GM18909 (cell line): ENCODE data around the gene POMGNT2.
"Not testable (repeated sequence)": the region's sequence is repeated elsewhere in the genome, so short reads cannot be mapped to it uniquely, and the experiment has no call there.

Experiments
- ATAC-seq: cut with Tn5 transposase; IDR thresholded peaks from one replicate; pipeline ENCODE4 v1.9.1; 2021; ENCODE audit warnings: mild to moderate bottlenecking; ENCODE audit not compliant: unreplicated experiment, poor library complexity

The POMGNT2 gene

DNA sequence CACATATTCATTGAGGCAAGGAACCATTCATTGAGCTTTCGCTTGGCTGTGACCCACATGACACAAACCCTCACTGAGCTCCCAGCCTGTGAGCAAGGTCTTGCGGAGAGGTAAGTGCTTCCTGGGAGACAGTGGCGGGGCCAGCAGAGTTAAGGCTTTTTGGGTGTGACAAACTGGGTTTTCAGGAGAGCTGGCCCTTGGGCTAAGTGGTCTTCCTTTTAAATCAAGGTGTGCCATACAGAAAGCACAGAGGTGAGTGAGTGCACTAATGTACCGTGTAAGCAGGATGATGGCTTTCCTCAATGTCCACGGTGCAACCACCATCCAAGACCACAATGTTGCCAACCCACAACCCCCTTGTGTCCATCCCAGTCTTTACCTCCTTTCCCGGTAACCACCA is 28.6 kb downstream of the POMGNT2 start:
- no peak for ATAC-seq

DNA sequence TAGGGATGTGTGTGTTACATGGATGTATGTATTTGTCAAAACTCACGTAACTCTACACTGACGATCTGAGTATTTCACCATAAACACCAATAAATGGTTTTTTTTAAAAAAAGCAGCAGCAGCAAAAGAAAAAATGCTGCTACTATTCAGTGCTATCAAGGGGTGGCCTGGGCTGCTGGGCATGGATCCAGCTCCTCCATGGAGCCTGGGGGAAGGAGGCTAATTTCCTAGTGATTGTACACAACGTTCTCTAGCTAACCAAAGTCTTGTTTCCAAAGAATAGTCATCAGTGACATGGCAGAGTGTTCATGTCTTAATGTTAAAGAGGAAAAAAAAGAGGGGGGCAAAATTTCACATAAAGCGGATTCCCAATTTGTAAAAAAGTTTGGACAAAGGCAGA is 29.0 kb downstream of the POMGNT2 start:
- no peak for ATAC-seq

DNA sequence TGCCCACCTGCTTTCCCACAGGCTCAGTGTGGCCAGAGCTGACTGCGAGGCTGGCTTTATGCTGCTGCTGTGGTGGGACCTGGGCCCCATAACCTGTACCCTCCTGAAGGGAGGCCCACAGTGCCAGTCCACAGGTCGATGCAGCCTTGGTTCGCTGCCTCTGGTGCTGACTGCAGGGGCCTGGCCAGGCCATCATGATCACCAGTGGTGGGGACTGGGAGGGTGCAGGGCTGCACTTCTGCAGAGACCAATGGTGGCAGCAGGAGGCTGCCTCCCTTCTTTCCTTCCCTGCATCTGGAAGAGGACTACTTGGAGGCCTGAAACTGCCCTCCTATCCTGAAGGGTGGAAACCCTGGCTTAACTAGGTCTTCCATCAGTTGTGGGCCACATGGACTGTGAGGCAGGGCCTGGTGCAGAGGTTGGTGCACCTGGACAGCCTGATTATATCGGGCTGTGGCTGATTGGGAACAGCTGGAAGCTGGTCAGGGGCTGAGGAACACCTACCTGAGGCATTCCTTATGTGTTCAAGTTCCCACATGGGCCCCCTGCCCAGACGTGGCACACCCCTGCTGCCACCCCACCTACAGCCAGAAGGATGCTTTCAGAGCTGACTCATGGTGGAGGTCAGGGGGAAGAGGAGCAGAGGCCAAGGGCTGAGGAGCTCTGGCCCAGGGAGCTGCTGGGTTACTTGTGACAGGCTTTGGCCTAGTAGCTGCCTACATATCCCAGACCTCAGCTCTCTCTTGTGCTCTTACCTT is 29.8 kb downstream of the POMGNT2 start:
- ATAC-seq: no peak

- ATAC-seq: no peak
Observed at GRCh38 chr3:43074901-43075689, 30.8 kb downstream of the POMGNT2 start.

GRCh38 chr3:43074482-43074881 is 31.4 kb downstream of the POMGNT2 start:
- ATAC-seq: no peak

GRCh38 chr3:43073836-43074220 is 32.1 kb downstream of the POMGNT2 start:
- ATAC-seq: no peak

GRCh38 chr3:43073116-43073835 is 32.6 kb downstream of the POMGNT2 start:
- ATAC-seq: no peak

DNA sequence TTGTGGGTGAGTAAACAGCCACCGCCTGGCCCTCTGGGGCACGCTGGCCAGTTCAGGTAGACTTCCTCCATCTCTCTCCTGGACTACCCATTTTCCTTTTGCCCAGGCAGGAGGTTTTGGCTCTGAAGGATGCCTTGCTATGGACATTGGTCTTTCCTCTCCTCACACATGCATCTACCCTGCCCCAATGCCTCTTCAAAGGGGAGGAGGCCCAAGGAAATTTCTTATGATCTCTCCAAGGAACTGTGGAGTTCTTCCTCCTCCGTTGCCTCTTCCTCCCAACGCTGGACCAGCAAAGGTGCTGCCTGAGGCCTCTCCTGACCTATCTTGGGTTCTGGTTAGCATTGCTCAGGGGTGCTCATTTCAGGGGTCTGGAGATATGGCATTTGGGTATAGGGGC is 33.5 kb downstream of the POMGNT2 start:
- no peak for ATAC-seq

- ATAC-seq: no peak
Observed at GRCh38 chr3:43071313-43071893, 34.5 kb downstream of the POMGNT2 start.

DNA sequence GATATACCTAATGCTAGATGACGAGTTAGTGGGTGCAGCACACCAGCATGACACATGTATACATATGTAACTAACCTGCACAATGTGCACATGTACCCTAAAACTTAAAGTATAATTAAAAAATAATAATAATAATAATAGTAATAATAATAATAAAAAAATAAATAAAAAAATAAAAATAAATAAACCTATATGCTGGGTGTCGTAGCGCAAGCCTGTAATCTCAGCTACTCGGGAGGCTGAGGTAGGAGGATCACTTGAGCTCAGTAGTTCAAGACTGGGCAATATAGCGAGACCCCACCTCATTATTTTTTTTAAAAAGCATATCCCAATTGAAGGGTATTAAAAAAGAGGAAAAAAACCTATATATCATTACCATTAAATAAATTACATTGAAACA is 35.2 kb downstream of the POMGNT2 start:
- ATAC-seq: not testable (repeated sequence)

- ATAC-seq: no peak
Observed at GRCh38 chr3:43063114-43063513, 42.8 kb downstream of the POMGNT2 start.

DNA sequence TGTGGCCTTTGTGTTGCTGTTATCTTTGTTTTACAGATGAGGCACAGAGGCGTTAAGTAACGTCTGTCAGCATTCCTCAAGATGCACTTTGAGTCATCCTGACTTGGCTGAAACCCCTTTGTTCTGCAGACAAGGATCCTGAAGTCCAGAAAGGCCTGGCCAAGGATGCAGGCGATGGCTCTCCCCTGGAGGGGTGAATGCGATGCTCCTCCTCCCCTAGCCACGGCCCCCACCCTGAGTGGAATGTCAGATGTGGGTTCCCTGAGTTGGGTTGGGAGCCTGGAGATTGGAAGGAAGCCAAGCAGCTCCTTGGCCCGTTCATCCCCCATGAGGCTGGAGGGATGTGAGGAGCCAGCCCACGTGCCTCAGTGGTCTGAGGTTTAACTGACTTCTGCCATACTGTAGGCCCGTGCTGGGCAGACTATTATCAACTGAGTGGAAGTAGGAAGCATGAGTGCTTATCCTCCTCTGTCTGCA is 43.3 kb downstream of the POMGNT2 start:
- no peak for ATAC-seq

GRCh38 chr3:43062040-43062563 is 43.8 kb downstream of the POMGNT2 start:
- no peak for ATAC-seq

DNA sequence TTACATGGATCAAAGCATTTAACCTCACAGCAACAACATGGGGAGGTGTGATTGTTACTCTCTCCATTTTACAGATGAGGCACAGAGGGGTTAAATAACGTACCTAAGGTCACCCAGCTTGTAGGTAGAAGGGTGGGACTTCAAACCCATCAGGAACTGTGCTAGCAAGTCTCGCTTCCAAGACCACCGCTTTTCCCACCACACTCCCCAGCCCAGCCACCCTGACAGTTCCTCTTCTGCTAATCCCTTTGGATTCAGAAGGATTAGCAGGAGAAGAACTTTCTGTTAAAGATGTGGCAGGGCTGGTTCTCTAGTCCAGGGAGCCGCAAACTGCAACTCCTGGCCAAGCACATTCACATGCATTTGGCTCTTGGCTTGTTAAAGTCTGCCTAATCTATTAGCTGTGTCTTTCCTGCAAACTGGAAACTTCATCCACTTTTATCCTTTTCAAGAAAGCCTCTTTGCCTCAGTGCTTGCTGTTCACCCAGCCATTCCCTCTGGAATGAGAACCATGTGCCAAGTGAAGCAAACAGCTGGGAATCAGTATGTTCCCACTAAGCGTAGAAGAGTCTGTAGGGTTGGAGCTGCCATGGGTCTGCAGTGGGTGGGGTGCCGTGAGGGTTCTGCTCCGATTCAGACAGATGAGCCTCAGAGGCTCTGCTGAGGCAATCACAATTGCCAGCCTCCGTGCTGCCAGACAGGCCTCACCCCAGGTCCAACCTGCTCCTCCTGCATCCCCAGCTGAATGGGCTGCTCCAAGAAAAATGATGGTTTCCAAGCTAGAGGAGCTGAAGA is 44.6 kb downstream of the POMGNT2 start:
- no peak for ATAC-seq

GRCh38 chr3:43059456-43059855 is 46.4 kb downstream of the POMGNT2 start:
- ATAC-seq: no peak

DNA sequence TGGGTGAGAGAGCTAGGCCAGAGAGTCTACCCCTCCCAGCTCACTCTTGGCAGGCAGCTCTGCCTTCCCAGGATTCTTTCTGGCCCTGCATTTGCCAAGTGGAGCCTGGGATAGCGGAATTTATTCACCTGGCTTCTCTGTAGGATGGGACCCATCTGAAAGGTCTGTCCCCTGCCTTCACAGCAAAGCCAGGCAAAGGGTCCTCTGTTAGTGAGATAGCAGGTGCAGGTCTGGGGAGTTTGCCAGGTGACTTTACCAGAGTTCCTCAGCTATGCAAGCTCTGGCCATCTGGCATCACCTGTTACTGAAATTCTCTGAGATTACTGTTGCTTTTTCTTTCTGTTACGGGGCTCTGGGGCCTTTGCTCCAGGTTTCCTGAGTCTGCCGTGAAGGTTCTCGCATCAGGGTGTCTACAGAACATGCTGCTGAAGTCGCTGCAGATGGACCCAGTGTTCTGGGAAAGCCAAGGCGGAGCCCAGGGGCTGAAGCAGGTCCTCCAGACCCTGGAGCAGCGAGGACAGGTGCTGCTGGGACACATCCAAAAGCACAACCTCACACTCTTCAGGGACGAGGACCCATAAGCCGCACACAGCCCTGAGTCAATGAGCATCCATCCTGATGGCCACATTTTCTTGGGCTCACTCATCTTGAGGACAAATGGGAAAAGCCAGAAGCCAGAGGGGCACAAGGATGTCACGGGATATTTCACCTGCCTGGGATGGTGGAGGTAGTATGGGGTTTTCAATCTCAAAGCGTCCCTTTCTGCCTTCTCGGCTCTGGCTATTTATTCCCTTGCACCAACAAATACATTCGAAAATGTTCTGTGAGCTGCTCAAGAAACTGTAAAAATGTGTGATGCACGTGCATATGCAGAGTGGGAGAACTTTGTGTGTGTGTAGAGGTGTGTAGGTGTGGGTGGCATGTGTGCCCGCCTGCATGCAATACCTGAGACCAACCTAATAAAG is 49.8 kb downstream of the POMGNT2 start:
- no peak for ATAC-seq

- ATAC-seq: no peak
Observed at GRCh38 chr3:43055393-43055792, 50.5 kb downstream of the POMGNT2 start.

- no peak for ATAC-seq
Observed at GRCh38 chr3:43054754-43055153, 51.1 kb downstream of the POMGNT2 start.
